Measurements from ENCODE around the gene BORCS6. TPM values are rescaled to one million over a fixed set of nuclear protein-coding genes. Genes with fewer than 3 reads are reported as not detected.

The BORCS6 gene
- total and polyA plus RNA-seq, 4 donors: 4.1 to 6.8 (median 5.7) TPM

GRCh38 chr17:8225813-8226535 is 36.0 kb upstream of the BORCS6 start:
- 72% methylated on average over 20 of the region's 20 CpGs for WGBS
- Histone ChIP-seq H3K36me3 (ENCODE audit: control insufficient read depth in 4 of 4, insufficient read depth in 3 of 4, low read depth in 1 of 4, low read length in 3 of 4) (peaks cover 12 to 38% (median 25%) of the 10 kb centered on the region in 4 donors), H3K27me3 (ENCODE audit: control insufficient read depth in 4 of 4, insufficient read depth in 4 of 4, low read length in 3 of 4) (no peaks in the 10 kb centered on the region), H3K4me1 (ENCODE audit: control insufficient read depth in 4 of 4, insufficient read depth in 4 of 4, low read length in 3 of 4) (peaks cover 4 to 20% (median 12%) of the 10 kb centered on the region in 4 donors), H3K27ac (ENCODE audit: low read depth in 1 of 2, low read length in 2 of 2) (peak overlapping the region in 1 of 2 donors; percentile 37), H3K4me3 (ENCODE audit: low read depth in 1 of 3, low read length in 3 of 3) (no peak overlapping the region), H3K9ac (ENCODE audit: low read depth in 1 of 2, low read length in 2 of 2) (no peak overlapping the region), H3K9me3 (ENCODE audit: control insufficient read depth in 4 of 4, low read length in 3 of 4) (no peaks in the 10 kb centered on the region)
- DNase-seq (ENCODE audit: low spot score): peak; percentile 58
- TF ChIP-seq FOXA2 (IDR thresholded peaks at IDR 0.05): no peak
- no peak for TF ChIP-seq NR2F2 (IDR thresholded peaks at IDR 0.05)
- no peak for TF ChIP-seq SP1 (IDR thresholded peaks at IDR 0.05)
- TF ChIP-seq, protein P1, sequence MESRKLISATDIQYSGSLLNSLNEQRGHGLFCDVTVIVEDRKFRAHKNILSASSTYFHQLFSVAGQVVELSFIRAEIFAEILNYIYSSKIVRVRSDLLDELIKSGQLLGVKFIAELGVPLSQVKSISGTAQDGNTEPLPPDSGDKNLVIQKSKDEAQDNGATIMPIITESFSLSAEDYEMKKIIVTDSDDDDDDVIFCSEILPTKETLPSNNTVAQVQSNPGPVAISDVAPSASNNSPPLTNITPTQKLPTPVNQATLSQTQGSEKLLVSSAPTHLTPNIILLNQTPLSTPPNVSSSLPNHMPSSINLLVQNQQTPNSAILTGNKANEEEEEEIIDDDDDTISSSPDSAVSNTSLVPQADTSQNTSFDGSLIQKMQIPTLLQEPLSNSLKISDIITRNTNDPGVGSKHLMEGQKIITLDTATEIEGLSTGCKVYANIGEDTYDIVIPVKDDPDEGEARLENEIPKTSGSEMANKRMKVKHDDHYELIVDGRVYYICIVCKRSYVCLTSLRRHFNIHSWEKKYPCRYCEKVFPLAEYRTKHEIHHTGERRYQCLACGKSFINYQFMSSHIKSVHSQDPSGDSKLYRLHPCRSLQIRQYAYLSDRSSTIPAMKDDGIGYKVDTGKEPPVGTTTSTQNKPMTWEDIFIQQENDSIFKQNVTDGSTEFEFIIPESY (IDR thresholded peaks at IDR 0.05): no peak
- no peak for TF ChIP-seq JUND (IDR thresholded peaks at IDR 0.05)
- TF ChIP-seq MAX (IDR thresholded peaks at IDR 0.05): no peak
- TF ChIP-seq RAD21 (IDR thresholded peaks at IDR 0.05): no peak
- TF ChIP-seq CTCF (IDR thresholded peaks at IDR 0.05; ENCODE audit: low read depth, low read length, missing input control): no peak
- TF ChIP-seq HNF4A (conservative IDR thresholded peaks at IDR 0.05): no peak
- no peak for TF ChIP-seq GABPA (IDR thresholded peaks at IDR 0.05 in 1 of 2, conservative IDR thresholded peaks at IDR 0.05 in 1 of 2)
- TF ChIP-seq REST (IDR thresholded peaks at IDR 0.05): no peak
- TF ChIP-seq YY1 (IDR thresholded peaks at IDR 0.05): no peak
- TF ChIP-seq EGR1 (IDR thresholded peaks at IDR 0.05; ENCODE audit: low read depth in 2 of 2): no peak
- no peak for TF ChIP-seq HNF4G (IDR thresholded peaks at IDR 0.05)
- no peak for TF ChIP-seq ATF3 (IDR thresholded peaks at IDR 0.05)
- TF ChIP-seq FOXA1 (IDR thresholded peaks at IDR 0.05): no peak

All from liver (tissue), 9 donors.